HCEC 1CT (cell line): ENCODE results near the gene FADD.
A peak's percentile ranks its signal among the peaks of the same experiment; 100 is the strongest.

Source experiments
- DNase-seq: peaks from one replicate; pipeline ENCODE4 v3.0.0-alpha.2; 2017

Gene FADD, protein sequence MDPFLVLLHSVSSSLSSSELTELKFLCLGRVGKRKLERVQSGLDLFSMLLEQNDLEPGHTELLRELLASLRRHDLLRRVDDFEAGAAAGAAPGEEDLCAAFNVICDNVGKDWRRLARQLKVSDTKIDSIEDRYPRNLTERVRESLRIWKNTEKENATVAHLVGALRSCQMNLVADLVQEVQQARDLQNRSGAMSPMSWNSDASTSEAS

DNA sequence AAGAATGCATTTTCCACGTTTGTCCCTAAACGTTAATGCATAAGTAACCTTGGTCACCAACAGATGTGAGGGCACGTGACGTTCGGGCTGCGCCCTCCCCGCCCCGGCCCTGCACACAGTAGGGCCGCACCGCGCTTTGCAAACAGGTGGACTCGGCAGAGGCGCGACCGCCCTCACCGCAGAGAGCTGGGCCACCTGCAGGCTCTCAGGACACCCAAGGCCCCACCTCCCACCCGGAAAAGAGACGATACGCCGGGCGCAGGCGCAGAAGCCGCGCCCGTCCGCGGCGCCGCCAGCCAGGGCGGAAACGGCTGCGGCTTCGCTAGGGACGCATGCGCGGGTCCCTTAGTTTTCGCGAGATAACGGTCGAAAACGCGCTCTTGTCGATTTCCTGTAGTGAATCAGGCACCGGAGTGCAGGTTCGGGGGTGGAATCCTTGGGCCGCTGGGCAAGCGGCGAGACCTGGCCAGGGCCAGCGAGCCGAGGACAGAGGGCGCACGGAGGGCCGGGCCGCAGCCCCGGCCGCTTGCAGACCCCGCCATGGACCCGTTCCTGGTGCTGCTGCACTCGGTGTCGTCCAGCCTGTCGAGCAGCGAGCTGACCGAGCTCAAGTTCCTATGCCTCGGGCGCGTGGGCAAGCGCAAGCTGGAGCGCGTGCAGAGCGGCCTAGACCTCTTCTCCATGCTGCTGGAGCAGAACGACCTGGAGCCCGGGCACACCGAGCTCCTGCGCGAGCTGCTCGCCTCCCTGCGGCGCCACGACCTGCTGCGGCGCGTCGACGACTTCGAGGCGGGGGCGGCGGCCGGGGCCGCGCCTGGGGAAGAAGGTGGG, at the start of gene FADD:
FADD (plus strand) TSS at position 377 of the 831 bp plus-strand sequence; CDS start at position 541, 164 bp downstream.
- peak; percentile 89 for DNase-seq

DNA sequence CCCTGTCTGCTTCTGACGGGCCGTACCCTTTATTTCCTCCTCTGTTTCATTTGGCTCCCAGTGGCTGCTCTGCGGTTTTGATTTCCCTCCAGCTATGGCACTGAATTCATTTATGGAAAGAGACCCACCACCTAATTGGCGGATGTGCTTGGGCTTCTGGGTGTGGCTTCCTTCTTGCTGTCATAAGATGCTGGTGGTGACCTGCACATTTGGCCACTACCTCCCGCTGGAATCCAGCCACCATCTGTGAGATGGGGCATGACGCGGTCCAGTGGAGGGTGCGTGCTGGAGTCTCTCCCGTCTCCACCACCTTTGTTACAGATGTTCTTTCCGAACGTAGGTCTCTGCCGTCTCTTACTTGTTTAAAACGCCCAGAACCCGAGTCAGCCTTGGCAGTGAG, 47.7 kb upstream of the FADD start:
- no peak for DNase-seq

GRCh38 chr11:70156291-70157037, 46.6 kb upstream of the FADD start:
- no peak for DNase-seq

DNA sequence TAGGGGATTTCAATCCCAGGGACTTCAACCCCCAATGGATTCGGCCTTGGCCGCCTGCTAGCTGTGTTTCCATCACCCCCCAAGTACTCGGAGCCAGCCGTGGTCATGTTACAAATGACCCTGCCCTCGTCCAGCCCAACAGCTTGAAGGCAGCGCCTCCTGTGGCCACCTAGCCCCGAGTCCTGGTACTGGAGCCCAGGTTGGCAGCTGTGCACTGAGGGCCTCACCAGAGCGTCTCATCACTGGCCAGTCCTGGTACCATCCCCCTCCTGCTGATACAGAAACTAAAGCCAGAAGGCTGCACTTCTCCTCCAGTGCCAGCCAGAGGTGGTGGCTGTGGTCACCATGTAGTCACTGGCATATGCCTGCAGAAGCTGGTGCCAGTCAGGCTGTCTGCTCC, 44.9 kb upstream of the FADD start:
- DNase-seq, result no peak

DNA sequence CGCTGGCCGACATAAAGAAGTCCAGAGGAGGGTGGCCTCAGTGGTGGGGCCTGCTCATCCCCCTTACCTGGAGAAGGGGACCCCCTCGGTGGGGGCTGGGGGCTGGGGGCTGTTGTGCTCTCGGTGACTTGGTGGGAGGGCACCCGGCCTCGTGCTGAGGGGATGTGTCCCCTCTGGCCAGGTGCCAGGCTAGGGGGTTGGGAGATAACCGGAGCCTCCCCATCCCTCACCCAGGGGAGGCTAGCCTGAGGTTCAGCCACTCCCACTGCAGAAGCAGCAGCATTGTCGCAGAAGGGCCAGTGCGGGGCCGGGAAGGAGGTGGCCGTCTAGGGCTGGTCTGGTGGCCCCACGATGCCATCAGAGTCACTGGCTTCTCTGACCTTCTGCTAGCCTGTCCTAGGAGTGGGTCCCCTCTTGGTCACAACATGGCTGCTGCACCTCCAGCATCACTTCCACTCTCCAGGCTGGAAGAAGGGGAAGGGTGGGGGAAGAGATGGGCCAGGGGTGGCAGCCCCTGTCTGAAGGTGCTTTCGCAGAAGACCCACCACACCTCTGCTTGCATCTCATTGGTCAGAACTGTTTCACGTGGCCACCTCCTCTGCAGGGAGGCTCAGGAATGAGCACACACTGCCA, 44.2 kb upstream of the FADD start:
- no peak for DNase-seq

DNA sequence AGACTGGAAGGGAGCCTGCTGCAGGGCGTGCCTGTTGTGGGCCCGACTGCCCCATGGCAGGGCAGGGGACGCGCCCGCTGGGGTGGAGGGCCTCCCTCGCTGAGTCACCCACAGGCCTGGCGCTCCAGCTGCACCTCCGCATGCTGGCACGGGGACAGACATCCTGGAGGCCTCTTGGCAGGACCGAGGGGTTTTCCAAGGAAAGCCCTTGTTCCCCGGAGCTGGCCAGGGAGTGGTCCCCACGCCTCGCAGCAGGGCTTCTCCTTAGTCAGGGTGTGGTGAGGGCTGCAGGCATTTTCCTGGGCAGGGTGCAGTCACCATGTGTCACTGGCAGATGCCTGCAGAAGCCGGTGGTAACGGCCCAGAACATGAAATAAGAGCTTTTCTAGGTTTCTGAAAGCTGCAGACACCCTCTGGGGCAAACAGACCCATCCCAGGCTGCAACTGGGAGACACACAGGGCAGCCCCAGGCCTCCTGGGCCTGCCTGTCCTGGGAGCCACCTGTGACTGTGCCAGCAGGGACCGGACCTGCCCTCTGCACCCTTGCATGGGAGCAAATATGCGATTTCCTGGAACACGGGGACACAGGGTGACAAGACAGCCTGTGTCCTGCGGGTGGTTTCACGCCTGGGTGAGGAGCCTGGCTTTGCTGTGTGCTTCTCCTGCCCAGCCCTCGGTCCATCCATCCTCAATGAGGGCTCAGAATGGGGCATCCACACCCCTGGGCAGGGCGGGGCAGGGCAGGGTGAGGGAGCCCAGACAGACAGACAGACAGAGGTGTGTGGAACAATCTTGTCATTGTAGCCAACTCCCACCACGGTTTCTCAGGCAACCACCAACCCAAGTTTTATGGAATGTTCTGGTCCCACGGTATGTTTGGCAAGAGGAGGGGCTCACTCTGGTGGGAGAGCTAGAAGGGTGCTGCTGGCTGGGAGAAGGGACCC, 43.2 kb upstream of the FADD start:
- DNase-seq, result no peak

GRCh38 chr11:70161043-70161625, 42.0 kb upstream of the FADD start:
- DNase-seq, result no peak

DNA sequence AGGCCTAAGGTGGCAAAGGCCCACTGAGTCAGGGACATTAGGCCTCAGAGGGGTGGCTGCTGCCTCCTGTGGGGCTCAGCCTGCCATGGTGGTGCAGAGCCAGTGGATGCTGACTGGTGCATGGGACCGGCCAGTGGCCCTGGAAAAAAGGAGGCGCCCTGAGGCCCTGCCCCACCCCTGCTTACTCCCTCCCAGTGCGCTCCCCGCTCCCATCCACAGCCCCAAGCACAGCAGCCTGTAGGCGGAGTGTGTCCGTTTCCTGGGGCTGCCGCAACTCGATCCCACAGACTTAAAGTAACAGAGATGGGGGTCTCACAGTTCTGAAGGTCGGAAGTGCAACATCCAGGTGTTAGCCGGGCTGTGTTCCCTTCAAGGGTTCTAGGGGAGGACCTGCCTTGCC, 38.4 kb upstream of the FADD start:
- DNase-seq, result no peak

DNA sequence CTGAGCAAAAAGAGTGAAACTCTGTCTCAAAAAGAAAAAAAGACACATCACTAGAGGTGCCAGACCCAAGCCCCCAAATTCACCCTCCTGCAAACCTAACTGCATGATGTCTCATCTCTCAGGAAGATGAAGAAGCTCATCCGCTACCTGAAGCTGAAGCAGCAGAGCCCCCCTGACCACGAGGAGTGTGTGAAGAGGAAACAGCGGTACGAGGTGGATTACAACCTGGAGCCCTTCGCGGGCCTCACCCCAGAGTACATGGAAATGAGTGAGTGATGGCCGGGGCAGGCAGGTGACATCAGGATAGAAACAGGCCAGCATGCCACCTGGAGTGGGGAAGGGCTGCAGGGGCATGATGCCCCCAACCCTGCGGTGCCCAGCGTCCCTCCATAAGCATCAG, 36.0 kb upstream of the FADD start:
- no peak for DNase-seq

DNA sequence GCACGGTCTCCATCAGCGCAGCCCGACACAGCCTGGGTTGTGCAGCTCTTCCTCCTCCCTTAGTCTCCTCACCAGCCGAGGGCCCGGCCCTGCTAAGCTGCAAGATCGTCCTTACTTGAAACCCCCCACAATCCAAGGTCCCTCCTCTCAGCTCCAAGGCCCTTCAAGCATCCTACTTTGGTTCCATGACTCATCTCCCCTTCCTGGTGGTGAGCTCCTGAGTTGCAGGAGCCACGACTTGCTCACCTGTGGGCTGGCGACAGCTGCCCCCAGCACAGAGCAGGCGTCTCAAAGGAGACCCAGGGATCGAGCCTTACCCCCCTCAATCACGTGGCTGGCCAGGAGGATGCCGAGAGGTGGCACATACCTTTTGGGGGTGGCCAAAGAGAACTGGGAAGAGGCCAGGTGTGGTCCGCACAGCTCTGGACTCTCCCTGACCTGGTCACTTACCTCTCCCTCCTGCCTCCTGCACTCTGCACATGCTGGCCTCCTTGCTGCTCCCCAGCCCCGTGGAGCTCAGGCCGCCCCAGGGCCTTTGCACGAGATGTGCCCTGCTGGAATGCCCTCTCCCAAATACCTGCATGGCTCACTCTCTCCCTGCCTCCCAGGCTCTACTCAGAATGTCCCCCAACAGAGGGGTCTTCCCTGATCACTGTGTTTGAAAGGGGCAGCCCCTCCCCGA, 35.2 kb upstream of the FADD start:
- DNase-seq, result no peak

- DNase-seq, result no peak
Measured at GRCh38 chr11:70168405-70168754, 34.7 kb upstream of the FADD start.

GRCh38 chr11:70169127-70169526, 34.0 kb upstream of the FADD start:
- no peak for DNase-seq

- no peak for DNase-seq
Measured at GRCh38 chr11:70169632-70170031, 33.5 kb upstream of the FADD start.

- DNase-seq, result no peak
Measured at GRCh38 chr11:70170596-70171210, 32.4 kb upstream of the FADD start.

DNA sequence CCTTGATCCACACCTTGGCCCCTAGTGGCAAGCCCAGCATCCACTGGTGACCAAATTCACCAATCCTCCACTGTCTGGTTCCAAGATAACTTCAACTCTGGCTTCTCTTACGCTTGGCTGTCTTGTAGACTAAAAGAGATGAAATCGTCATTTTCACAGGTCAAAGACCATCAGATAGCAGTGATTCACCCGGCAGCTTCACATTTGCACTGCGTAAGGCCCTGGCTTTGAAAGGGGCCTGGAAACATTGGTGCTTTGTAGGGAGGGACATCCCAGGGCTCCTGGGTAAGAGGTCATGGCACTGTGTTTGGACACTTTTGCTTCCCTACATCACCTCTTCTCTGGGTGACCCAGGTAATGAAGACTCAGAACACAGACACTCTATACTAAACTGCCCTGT, 30.1 kb upstream of the FADD start:
- no peak for DNase-seq

DNA sequence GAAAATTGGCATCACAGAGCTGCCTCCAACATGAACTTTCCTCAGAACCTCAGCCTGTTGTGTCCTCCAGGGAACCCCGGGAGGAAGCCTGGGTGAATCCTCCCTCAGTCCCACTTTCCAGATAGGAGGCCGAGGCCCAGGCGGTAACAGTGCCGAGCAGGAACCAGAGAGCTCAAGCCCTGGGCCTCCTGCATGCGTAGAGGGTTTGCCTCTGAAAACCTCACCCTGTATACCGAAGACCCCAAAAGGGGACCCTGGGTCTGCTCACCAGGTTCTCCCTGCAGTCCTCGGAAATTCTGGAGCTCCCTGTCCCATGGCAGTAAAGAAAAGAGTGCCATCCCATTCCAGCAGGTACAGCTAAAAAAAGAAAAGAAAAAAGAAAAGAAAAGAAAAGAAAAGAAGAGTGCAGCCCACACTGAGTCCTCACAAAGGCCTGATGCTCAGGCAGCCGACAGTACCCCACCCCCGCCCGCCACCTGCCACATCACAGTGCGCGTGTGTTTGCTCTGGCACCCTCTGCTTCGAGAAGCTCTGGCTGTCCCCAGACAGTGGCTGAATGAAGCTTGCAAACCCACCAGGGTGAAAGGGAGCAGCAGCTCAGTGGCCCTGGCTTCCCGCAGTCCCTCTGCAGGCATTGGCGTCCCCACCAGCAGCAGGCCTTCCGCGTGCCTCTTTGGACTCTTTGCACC, 28.4 kb upstream of the FADD start:
- no peak for DNase-seq

- DNase-seq, result no peak
Measured at GRCh38 chr11:70175236-70175698, 27.8 kb upstream of the FADD start.

- no peak for DNase-seq
Measured at GRCh38 chr11:70176940-70177689, 26.0 kb upstream of the FADD start.

- no peak for DNase-seq
Measured at GRCh38 chr11:70180906-70181305, 22.2 kb upstream of the FADD start.
